Duodenal mucosa (tissue), 2 donors: Measurements from ENCODE around the gene WNT7B.

Experiments used
- H3K27ac ChIP-seq: one replicate; pipeline ENCODE4 v1.7.0; 2013; ENCODE audit warnings: low read depth, low read length
- H3K27me3 ChIP-seq, 2 donors: one replicate each; pipeline ENCODE4 v1.7.0; 2013; ENCODE audit warnings: low read length in 2 of 2, control low read depth in 1 of 2; ENCODE audit not compliant: insufficient read depth in 2 of 2, control insufficient read depth in 1 of 2
- H3K36me3 ChIP-seq, 2 donors: one replicate each; pipeline ENCODE4 v1.7.0; 2013; ENCODE audit warnings: low read length in 2 of 2, control low read depth in 1 of 2; ENCODE audit not compliant: insufficient read depth in 2 of 2, control insufficient read depth in 1 of 2
- H3K4me1 ChIP-seq, 2 donors: one replicate each; pipeline ENCODE4 v1.7.0; 2013; ENCODE audit warnings: low read length in 2 of 2, control low read depth in 1 of 2; ENCODE audit not compliant: insufficient read depth in 2 of 2, control insufficient read depth in 1 of 2
- H3K4me3 ChIP-seq, 2 donors: one replicate each; pipeline ENCODE4 v1.7.0; 2013; ENCODE audit warnings: low read length in 2 of 2, low read depth in 1 of 2
- H3K9ac ChIP-seq, 2 donors: one replicate each; pipeline ENCODE4 v1.7.0; 2013; ENCODE audit warnings: low read length in 2 of 2, low read depth in 1 of 2
- H3K9me3 ChIP-seq, 2 donors: one replicate each; pipeline ENCODE4 v1.7.0; 2013; ENCODE audit warnings: low read length in 2 of 2, control low read depth in 1 of 2; ENCODE audit not compliant: control insufficient read depth in 1 of 2

WNT7B gene

GRCh38 chr22:45977003-45977411 lies at the start of gene WNT7B:
Gene WNT7B, minus strand, starts transcription at chr22:45977162. Its CDS starts 408 bp downstream, at chr22:45976754.
- Histone ChIP-seq H3K4me3 (peak within 1 kb of the TSS in 1 of 2 donors; percentile 21), H3K9ac (no peak within 1 kb of the TSS), H3K27me3 (peaks cover 49 to 55% of the 10 kb centered on the region in 2 donors), H3K4me1 (peaks cover 5 to 16% of the 10 kb centered on the region in 2 donors), H3K27ac (no peak within 1 kb of the TSS), H3K36me3 (no peaks in the 10 kb centered on the region), H3K9me3 (no peaks in the 10 kb centered on the region)

- peaks cover 6 to 12% of the 10 kb centered on the region in 2 donors for H3K4me1 ChIP-seq
- H3K36me3 ChIP-seq: no peaks in the 10 kb centered on the region
- no peak overlapping the region for H3K9ac ChIP-seq
- peak overlapping the region in 1 of 2 donors; percentile 53 for H3K4me3 ChIP-seq
- H3K27me3 ChIP-seq: peaks cover 0 to 7% of the 10 kb centered on the region in 2 donors
- H3K9me3 ChIP-seq: no peaks in the 10 kb centered on the region
- H3K27ac ChIP-seq: no peak overlapping the region
Measured at GRCh38 chr22:46025973-46026898, 49.3 kb upstream of the WNT7B start.

GRCh38 chr22:46025225-46025972 lies 48.4 kb upstream of the WNT7B start:
- Histone ChIP-seq H3K4me3 (no peak overlapping the region), H3K4me1 (peaks cover 6 to 12% of the 10 kb centered on the region in 2 donors), H3K27ac (no peak overlapping the region), H3K9ac (no peak overlapping the region), H3K9me3 (no peaks in the 10 kb centered on the region), H3K36me3 (no peaks in the 10 kb centered on the region), H3K27me3 (peaks cover 0 to 7% of the 10 kb centered on the region in 2 donors)

GRCh38 chr22:46024136-46024840 lies 47.3 kb upstream of the WNT7B start:
- H3K4me3 ChIP-seq: no peak overlapping the region
- H3K9me3 ChIP-seq: no peaks in the 10 kb centered on the region
- H3K9ac ChIP-seq: no peak overlapping the region
- H3K27ac ChIP-seq: no peak overlapping the region
- no peaks in the 10 kb centered on the region for H3K36me3 ChIP-seq
- peaks cover 0 to 7% of the 10 kb centered on the region in 2 donors for H3K27me3 ChIP-seq
- peaks cover 6 to 12% of the 10 kb centered on the region in 2 donors for H3K4me1 ChIP-seq

GRCh38 chr22:46023558-46023981 lies 46.6 kb upstream of the WNT7B start:
- Histone ChIP-seq H3K4me3 (no peak overlapping the region), H3K27ac (no peak overlapping the region), H3K4me1 (peaks cover 6 to 12% of the 10 kb centered on the region in 2 donors), H3K9ac (no peak overlapping the region), H3K27me3 (peaks cover 0 to 7% of the 10 kb centered on the region in 2 donors), H3K9me3 (no peaks in the 10 kb centered on the region), H3K36me3 (no peaks in the 10 kb centered on the region)

GRCh38 chr22:46022881-46023512 lies 46.0 kb upstream of the WNT7B start:
- no peak overlapping the region for H3K9ac ChIP-seq
- peaks cover 0 to 7% of the 10 kb centered on the region in 2 donors for H3K27me3 ChIP-seq
- H3K9me3 ChIP-seq: no peaks in the 10 kb centered on the region
- no peak overlapping the region for H3K27ac ChIP-seq
- peaks cover 6 to 12% of the 10 kb centered on the region in 2 donors for H3K4me1 ChIP-seq
- no peaks in the 10 kb centered on the region for H3K36me3 ChIP-seq
- H3K4me3 ChIP-seq: no peak overlapping the region

- no peaks in the 10 kb centered on the region for H3K36me3 ChIP-seq
- H3K27ac ChIP-seq: no peak overlapping the region
- H3K4me3 ChIP-seq: no peak overlapping the region
- H3K9me3 ChIP-seq: no peaks in the 10 kb centered on the region
- H3K27me3 ChIP-seq: peaks cover 0 to 7% of the 10 kb centered on the region in 2 donors
- no peak overlapping the region for H3K9ac ChIP-seq
- peaks cover 1 to 2% of the 10 kb centered on the region in 2 donors for H3K4me1 ChIP-seq
Measured at GRCh38 chr22:46021577-46021976, 44.6 kb upstream of the WNT7B start.

- H3K4me3 ChIP-seq: no peak overlapping the region
- H3K27ac ChIP-seq: no peak overlapping the region
- no peaks in the 10 kb centered on the region for H3K36me3 ChIP-seq
- H3K4me1 ChIP-seq: peaks cover 5 to 6% of the 10 kb centered on the region in 2 donors
- no peaks in the 10 kb centered on the region for H3K9me3 ChIP-seq
- peaks cover 0 to 3% of the 10 kb centered on the region in 2 donors for H3K27me3 ChIP-seq
- no peak overlapping the region for H3K9ac ChIP-seq
Measured at GRCh38 chr22:46019351-46019750, 42.4 kb upstream of the WNT7B start.

GRCh38 chr22:46018859-46019258 lies 41.9 kb upstream of the WNT7B start:
- Histone ChIP-seq H3K36me3 (no peaks in the 10 kb centered on the region), H3K4me3 (no peak overlapping the region), H3K27me3 (peaks cover 0 to 3% of the 10 kb centered on the region in 2 donors), H3K4me1 (peaks cover 5 to 6% of the 10 kb centered on the region in 2 donors), H3K9me3 (no peaks in the 10 kb centered on the region), H3K27ac (no peak overlapping the region), H3K9ac (no peak overlapping the region)
